ENCODE measurements around the gene TSHZ3. TPM values are rescaled to one million over a fixed set of nuclear protein-coding genes. Genes with fewer than 3 reads are reported as not detected.

TSHZ3 gene
- total RNA-seq, 1 experiment from 2014 or later, result not detected

DNA sequence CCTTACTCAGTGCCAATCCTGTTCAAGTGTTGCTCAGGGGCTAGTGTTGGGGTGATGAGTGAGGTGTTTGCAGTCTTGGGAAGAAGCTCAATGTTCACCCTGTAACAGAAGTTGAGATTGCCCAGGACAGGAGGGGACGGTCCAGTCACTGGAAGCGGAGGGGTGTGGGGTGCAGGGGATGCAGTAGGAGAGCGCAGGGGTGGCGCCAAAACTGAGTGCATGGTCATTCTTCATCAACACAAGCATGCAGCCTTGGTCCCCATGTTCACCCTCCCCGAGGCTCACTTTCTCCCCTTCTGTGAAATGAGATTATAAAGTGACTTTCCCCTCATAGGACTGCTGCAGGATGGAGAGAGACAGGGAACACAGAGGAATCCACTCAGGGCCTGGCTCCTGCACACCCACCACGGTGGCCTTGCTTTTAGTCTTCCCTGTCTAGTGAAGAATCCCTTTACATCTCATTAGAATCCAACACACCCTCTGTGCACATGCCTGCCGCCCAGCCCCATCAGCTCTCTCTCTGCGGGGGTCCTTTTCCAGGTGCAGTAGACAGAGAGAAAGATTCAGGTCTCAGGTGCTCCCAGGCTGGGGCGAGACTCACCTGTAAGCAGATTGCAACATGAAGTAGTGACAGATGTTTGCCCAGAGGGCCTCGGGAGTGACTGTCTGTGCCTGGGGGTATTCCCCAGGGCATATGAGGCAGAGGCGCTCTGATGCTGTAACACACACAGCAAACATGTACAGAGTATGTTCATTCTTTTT is 93.2 kb downstream of the TSHZ3 start:
- H3K9ac ChIP-seq (ENCODE audit: low read length), result no peak overlapping the region
- no peaks in the 10 kb centered on the region for H3K9me2 ChIP-seq (replicated peaks; ENCODE audit: insufficient read depth, low read length)
- no peaks in the 10 kb centered on the region for H3K27me3 ChIP-seq (ENCODE audit: low read length)
- H3K9me3 ChIP-seq (ENCODE audit: low read length), result no peaks in the 10 kb centered on the region
- no peaks in the 10 kb centered on the region for H3K4me1 ChIP-seq (ENCODE audit: low read length)
- no peak overlapping the region for H2AFZ ChIP-seq (ENCODE audit: low read length)
- H3K4me3 ChIP-seq (ENCODE audit: low read length), result no peak overlapping the region
- H3K36me3 ChIP-seq (ENCODE audit: insufficient read depth, low read length), result no peaks in the 10 kb centered on the region
- H3K79me2 ChIP-seq (ENCODE audit: low read length), result no peaks in the 10 kb centered on the region
- no peaks in the 10 kb centered on the region for H4K20me1 ChIP-seq (ENCODE audit: insufficient read depth, low read depth, low read length)
- no peak overlapping the region for H3K27ac ChIP-seq (ENCODE audit: low read length)
- H3K4me2 ChIP-seq (ENCODE audit: low read depth, low read length, poor library complexity, severe bottlenecking), result no peak overlapping the region
- DNase-seq, result no peak

DNA sequence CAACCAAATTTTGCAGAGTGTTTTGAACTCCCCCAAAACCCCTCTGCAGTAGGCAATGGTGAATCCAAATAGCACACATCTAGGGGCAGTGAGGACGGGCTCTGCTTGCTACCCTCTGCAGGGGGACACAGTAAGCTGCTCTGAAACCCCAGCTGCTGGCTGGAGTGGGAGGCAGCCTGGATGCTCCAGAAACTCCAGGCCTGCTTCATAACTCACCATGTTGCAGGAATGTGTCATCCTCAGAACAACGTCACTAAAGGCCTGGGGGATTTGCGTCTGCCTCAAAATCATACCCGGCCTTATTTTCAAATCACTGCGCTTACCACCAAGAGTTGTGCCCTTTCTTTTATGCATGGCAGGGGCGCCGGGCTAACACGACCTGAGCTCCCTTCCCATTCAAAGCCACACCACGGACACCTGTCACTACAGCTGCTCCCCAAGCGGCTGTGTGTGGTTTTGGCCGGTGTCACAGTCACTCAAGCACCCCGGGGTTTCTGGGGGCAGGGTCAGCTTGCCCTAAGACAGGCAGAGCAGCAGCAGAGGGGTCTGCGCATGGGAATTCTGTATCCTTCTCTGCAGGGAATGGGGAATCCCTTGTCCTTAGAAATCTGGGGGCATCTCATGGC is 93.9 kb downstream of the TSHZ3 start:
- H3K27ac ChIP-seq (ENCODE audit: low read length), result no peak overlapping the region
- no peaks in the 10 kb centered on the region for H3K27me3 ChIP-seq (ENCODE audit: low read length)
- H3K4me1 ChIP-seq (ENCODE audit: low read length), result no peaks in the 10 kb centered on the region
- H3K79me2 ChIP-seq (ENCODE audit: low read length), result no peaks in the 10 kb centered on the region
- no peak for DNase-seq
- no peak overlapping the region for H3K4me2 ChIP-seq (ENCODE audit: low read depth, low read length, poor library complexity, severe bottlenecking)
- no peak overlapping the region for H3K4me3 ChIP-seq (ENCODE audit: low read length)
- H4K20me1 ChIP-seq (ENCODE audit: insufficient read depth, low read depth, low read length), result no peaks in the 10 kb centered on the region
- H3K9me3 ChIP-seq (ENCODE audit: low read length), result no peaks in the 10 kb centered on the region
- H3K36me3 ChIP-seq (ENCODE audit: insufficient read depth, low read length), result no peaks in the 10 kb centered on the region
- no peaks in the 10 kb centered on the region for H3K9me2 ChIP-seq (replicated peaks; ENCODE audit: insufficient read depth, low read length)
- H3K9ac ChIP-seq (ENCODE audit: low read length), result no peak overlapping the region
- no peak overlapping the region for H2AFZ ChIP-seq (ENCODE audit: low read length)

DNA sequence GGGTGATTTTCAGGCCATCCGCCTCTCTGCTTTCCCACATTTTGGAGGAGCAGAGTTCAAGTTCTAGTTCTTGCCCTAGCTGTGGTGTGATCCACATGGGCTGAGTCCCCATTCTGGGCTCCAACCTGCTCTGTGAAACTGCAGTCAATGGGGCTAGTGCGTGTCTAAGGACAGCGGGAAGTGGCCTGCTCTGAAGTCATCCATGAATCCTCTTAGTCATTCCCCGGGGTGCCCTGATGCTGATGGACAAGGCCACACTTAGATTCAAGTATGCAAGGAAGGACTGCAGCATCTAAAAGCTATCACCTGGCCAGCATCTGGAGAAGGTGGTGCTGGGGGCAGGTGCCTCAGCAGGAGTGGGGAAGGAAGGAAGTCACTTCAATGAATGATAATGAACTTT is 94.6 kb downstream of the TSHZ3 start:
- H3K9me2 ChIP-seq (replicated peaks; ENCODE audit: insufficient read depth, low read length), result no peaks in the 10 kb centered on the region
- no peak overlapping the region for H3K4me3 ChIP-seq (ENCODE audit: low read length)
- no peaks in the 10 kb centered on the region for H3K27me3 ChIP-seq (ENCODE audit: low read length)
- H3K36me3 ChIP-seq (ENCODE audit: insufficient read depth, low read length), result no peaks in the 10 kb centered on the region
- no peaks in the 10 kb centered on the region for H3K79me2 ChIP-seq (ENCODE audit: low read length)
- no peak overlapping the region for H2AFZ ChIP-seq (ENCODE audit: low read length)
- no peak for DNase-seq
- H3K9ac ChIP-seq (ENCODE audit: low read length), result no peak overlapping the region
- H4K20me1 ChIP-seq (ENCODE audit: insufficient read depth, low read depth, low read length), result no peaks in the 10 kb centered on the region
- no peaks in the 10 kb centered on the region for H3K4me1 ChIP-seq (ENCODE audit: low read length)
- H3K27ac ChIP-seq (ENCODE audit: low read length), result no peak overlapping the region
- no peaks in the 10 kb centered on the region for H3K9me3 ChIP-seq (ENCODE audit: low read length)
- H3K4me2 ChIP-seq (ENCODE audit: low read depth, low read length, poor library complexity, severe bottlenecking), result no peak overlapping the region

DNA sequence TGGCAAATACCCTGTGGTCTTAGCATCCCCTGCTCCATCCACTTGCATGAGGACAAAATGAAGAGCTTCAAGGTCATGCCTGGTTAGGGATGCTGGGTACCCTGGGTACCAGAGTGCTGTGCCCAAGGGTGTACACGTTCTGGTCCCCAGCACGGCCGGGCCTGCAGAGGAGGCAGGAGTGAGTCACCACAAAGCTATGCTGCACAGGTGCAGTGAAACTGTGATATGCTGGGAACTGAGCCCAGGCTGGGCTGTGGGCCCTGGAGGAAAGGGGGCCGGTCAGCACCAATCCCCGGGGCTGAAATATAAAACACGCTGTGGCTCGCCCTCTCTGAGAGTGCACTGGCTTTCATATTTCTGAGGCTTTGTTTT is 95.1 kb downstream of the TSHZ3 start:
- Histone ChIP-seq H3K4me1 (ENCODE audit: low read length) (no peaks in the 10 kb centered on the region), H2AFZ (ENCODE audit: low read length) (no peak overlapping the region), H3K27me3 (ENCODE audit: low read length) (no peaks in the 10 kb centered on the region), H3K9ac (ENCODE audit: low read length) (no peak overlapping the region), H3K36me3 (ENCODE audit: insufficient read depth, low read length) (no peaks in the 10 kb centered on the region), H3K27ac (ENCODE audit: low read length) (no peak overlapping the region), H3K9me3 (ENCODE audit: low read length) (no peaks in the 10 kb centered on the region), H3K4me3 (ENCODE audit: low read length) (no peak overlapping the region), H3K4me2 (ENCODE audit: low read depth, low read length, poor library complexity, severe bottlenecking) (no peak overlapping the region), H4K20me1 (ENCODE audit: insufficient read depth, low read depth, low read length) (no peaks in the 10 kb centered on the region), H3K9me2 (replicated peaks; ENCODE audit: insufficient read depth, low read length) (no peaks in the 10 kb centered on the region), H3K79me2 (ENCODE audit: low read length) (no peaks in the 10 kb centered on the region)
- DNase-seq, result no peak

DNA sequence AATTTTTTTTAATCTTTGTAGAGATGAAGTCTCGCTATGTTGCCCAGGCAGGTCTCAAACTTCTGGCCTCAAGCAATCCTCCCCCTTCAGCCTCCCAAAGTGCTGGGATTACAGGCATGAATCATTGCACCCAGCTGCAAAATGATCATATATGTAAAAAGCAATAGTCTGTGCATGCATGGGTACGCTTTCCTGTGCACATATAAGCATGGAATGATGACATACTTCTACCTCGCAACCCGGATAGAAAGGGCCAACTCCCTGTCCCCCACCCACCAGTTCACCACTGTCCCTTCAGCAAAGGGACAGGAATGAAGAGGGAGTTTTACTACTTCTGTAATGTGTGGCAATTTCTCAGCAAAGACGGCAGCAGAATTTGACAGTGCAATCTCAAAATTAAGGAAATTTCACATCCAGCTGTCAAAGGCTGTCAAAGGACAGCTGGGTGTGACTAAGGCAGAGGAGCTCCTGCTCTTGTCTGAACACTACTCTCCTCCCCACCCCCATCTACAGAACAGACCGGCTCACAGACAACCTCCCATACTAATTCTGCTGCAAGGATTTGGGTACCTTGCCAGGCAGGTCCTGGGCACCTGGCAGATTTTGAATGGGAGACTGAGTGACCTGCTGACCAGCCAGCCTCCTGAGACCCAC is 95.6 kb downstream of the TSHZ3 start:
- no peak overlapping the region for H3K4me3 ChIP-seq (ENCODE audit: low read length)
- no peak overlapping the region for H3K27ac ChIP-seq (ENCODE audit: low read length)
- H3K9ac ChIP-seq (ENCODE audit: low read length), result no peak overlapping the region
- no peaks in the 10 kb centered on the region for H3K9me3 ChIP-seq (ENCODE audit: low read length)
- H3K4me2 ChIP-seq (ENCODE audit: low read depth, low read length, poor library complexity, severe bottlenecking), result no peak overlapping the region
- H2AFZ ChIP-seq (ENCODE audit: low read length), result no peak overlapping the region
- H3K9me2 ChIP-seq (replicated peaks; ENCODE audit: insufficient read depth, low read length), result no peaks in the 10 kb centered on the region
- no peaks in the 10 kb centered on the region for H3K36me3 ChIP-seq (ENCODE audit: insufficient read depth, low read length)
- H3K79me2 ChIP-seq (ENCODE audit: low read length), result no peaks in the 10 kb centered on the region
- H3K27me3 ChIP-seq (ENCODE audit: low read length), result no peaks in the 10 kb centered on the region
- H3K4me1 ChIP-seq (ENCODE audit: low read length), result no peaks in the 10 kb centered on the region
- DNase-seq, result no peak
- H4K20me1 ChIP-seq (ENCODE audit: insufficient read depth, low read depth, low read length), result no peaks in the 10 kb centered on the region

DNA sequence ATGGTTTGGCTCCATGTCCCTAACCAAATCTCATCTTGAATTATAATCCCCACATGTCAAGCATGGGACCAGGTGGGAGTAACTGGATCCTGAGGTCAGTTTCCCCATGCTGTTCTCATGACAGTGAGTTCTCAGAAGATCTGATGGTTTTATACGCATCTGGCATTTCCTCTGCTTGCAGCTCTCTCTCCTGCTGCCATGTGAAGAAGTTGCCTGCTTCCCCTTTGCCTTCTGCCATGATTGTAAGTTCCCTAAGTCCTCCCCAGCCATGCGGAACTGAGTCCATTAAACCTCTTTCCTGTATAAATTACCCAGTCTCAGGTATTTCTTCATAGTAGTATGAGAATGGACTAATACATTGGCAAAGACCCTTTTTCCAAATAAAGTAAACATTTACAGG is 96.8 kb downstream of the TSHZ3 start:
- H3K4me2 ChIP-seq (ENCODE audit: low read depth, low read length, poor library complexity, severe bottlenecking), result no peak overlapping the region
- no peak overlapping the region for H3K9ac ChIP-seq (ENCODE audit: low read length)
- DNase-seq, result no peak
- H2AFZ ChIP-seq (ENCODE audit: low read length), result no peak overlapping the region
- H3K27me3 ChIP-seq (ENCODE audit: low read length), result no peaks in the 10 kb centered on the region
- H3K4me3 ChIP-seq (ENCODE audit: low read length), result no peak overlapping the region
- H3K9me3 ChIP-seq (ENCODE audit: low read length), result no peaks in the 10 kb centered on the region
- H3K79me2 ChIP-seq (ENCODE audit: low read length), result no peaks in the 10 kb centered on the region
- H3K4me1 ChIP-seq (ENCODE audit: low read length), result no peaks in the 10 kb centered on the region
- no peaks in the 10 kb centered on the region for H4K20me1 ChIP-seq (ENCODE audit: insufficient read depth, low read depth, low read length)
- no peak overlapping the region for H3K27ac ChIP-seq (ENCODE audit: low read length)
- no peaks in the 10 kb centered on the region for H3K36me3 ChIP-seq (ENCODE audit: insufficient read depth, low read length)
- no peaks in the 10 kb centered on the region for H3K9me2 ChIP-seq (replicated peaks; ENCODE audit: insufficient read depth, low read length)

DNA sequence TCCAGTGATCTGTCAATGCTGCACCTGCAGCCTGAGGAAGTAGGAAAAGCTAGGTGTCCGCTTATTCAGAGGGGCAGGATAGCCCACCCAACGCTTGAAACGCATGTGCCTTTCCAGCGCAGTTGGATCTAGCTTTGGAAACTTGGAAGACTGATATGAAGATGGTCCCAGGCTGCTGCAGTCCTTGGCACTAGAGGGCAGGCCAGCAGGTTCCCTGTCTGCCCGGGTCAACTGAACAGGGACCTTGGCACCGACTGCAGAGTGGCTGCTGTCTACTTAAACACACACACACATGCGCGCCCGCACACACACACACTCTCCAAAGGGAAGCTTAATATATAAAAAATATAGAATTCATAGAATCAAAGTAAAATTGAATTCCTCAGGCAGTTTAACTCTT is 100.0 kb downstream of the TSHZ3 start:
- Histone ChIP-seq H3K9ac (ENCODE audit: low read length) (no peak overlapping the region), H3K4me1 (ENCODE audit: low read length) (no peaks in the 10 kb centered on the region), H3K36me3 (ENCODE audit: insufficient read depth, low read length) (no peaks in the 10 kb centered on the region), H3K4me3 (ENCODE audit: low read length) (no peak overlapping the region), H3K27ac (ENCODE audit: low read length) (no peak overlapping the region), H3K27me3 (ENCODE audit: low read length) (no peaks in the 10 kb centered on the region), H3K9me3 (ENCODE audit: low read length) (no peaks in the 10 kb centered on the region), H3K4me2 (ENCODE audit: low read depth, low read length, poor library complexity, severe bottlenecking) (no peak overlapping the region), H2AFZ (ENCODE audit: low read length) (no peak overlapping the region), H3K9me2 (replicated peaks; ENCODE audit: insufficient read depth, low read length) (no peaks in the 10 kb centered on the region), H3K79me2 (ENCODE audit: low read length) (no peaks in the 10 kb centered on the region), H4K20me1 (ENCODE audit: insufficient read depth, low read depth, low read length) (no peaks in the 10 kb centered on the region)
- no peak for DNase-seq

DNA sequence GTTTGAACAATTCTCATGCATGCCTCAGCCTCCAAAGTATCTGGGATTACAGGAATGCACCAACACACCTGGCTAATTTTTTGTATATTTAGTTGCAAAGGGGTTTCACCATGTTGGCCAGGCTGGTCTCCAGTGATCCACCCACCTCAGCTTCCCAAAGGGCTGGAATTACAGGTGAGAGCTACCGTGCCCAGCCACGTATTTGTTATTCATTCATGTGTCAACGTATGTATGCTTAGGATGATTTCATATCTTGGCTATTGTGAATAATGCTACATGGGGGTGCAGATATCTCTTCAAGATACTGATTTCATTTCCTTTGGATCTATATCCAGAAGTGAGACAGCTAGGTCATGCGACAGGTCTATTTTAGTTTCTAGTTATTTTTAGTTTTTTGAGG is 113.4 kb downstream of the TSHZ3 start:
- no peaks in the 10 kb centered on the region for H3K4me1 ChIP-seq (ENCODE audit: low read length)
- H3K79me2 ChIP-seq (ENCODE audit: low read length), result no peaks in the 10 kb centered on the region
- H2AFZ ChIP-seq (ENCODE audit: low read length), result no peak overlapping the region
- H3K9me2 ChIP-seq (replicated peaks; ENCODE audit: insufficient read depth, low read length), result no peaks in the 10 kb centered on the region
- H3K4me2 ChIP-seq (ENCODE audit: low read depth, low read length, poor library complexity, severe bottlenecking), result no peak overlapping the region
- no peaks in the 10 kb centered on the region; the same call in 1 of the 2 replicates for H3K27me3 ChIP-seq (ENCODE audit: low read length)
- H3K27ac ChIP-seq (ENCODE audit: low read length), result no peak overlapping the region
- no peak for DNase-seq
- no peaks in the 10 kb centered on the region for H4K20me1 ChIP-seq (ENCODE audit: insufficient read depth, low read depth, low read length)
- H3K36me3 ChIP-seq (ENCODE audit: insufficient read depth, low read length), result no peaks in the 10 kb centered on the region
- H3K4me3 ChIP-seq (ENCODE audit: low read length), result no peak overlapping the region
- H3K9ac ChIP-seq (ENCODE audit: low read length), result no peak overlapping the region
- no peaks in the 10 kb centered on the region for H3K9me3 ChIP-seq (ENCODE audit: low read length)
